ENCODE results near the gene SLC12A8.

SLC12A8 gene

DNA sequence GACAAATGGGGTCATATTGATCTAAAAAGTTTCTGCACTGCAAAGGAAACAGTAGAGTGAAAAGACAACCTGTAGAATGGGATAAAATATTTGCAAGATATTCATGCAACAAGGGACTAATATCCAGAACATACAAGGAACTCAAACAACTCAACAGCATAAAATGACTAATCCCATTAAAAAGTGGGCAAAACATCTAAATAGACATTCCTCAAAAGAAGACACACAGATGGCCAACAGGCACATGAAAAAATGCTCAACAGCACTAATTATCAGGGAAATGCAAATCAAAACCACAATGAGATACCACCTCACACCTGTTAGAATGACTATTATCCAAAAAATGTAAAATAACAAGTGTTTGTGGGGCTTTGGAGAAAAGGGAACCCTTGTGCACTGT lies 8.8 kb downstream of the SLC12A8 start:
- no peak for DNase-seq
- Mint-ChIP-seq H3K9me3 (no peaks in the 10 kb centered on the region), H3K4me3 (no peak overlapping the region), H3K36me3 (ENCODE audit: low read depth) (no peaks in the 10 kb centered on the region), H3K27me3 (peaks cover 30% of the 10 kb centered on the region), H3K4me1 (ENCODE audit: low read depth) (peaks cover 7% of the 10 kb centered on the region), H3K27ac (no peak overlapping the region)

DNA sequence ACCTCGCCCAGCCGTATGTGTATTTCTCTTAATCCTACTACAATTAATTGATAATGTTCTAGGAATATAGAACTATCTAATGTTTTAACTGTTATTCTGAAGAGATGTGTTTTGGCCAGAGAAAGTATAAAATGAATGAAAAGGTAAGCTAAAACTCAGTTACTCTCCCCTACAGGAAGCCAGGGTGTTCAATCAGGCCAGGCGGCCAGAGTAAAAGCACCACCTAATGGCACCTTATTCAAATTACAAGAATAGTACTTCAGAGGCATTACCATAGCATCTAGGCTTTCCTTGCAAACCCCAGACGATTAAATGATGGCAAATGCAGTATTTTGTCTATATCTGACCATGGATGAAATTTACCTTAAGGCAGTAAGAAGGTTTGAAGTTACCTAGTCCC lies 10.4 kb downstream of the SLC12A8 start:
- H3K27me3 Mint-ChIP-seq, result peaks cover 21% of the 10 kb centered on the region
- H3K36me3 Mint-ChIP-seq (ENCODE audit: low read depth), result no peaks in the 10 kb centered on the region
- H3K9me3 Mint-ChIP-seq, result no peaks in the 10 kb centered on the region
- H3K4me3 Mint-ChIP-seq, result no peak overlapping the region
- no peak overlapping the region for H3K27ac Mint-ChIP-seq
- no peak for DNase-seq
- H3K4me1 Mint-ChIP-seq (ENCODE audit: low read depth), result peaks cover 7% of the 10 kb centered on the region

DNA sequence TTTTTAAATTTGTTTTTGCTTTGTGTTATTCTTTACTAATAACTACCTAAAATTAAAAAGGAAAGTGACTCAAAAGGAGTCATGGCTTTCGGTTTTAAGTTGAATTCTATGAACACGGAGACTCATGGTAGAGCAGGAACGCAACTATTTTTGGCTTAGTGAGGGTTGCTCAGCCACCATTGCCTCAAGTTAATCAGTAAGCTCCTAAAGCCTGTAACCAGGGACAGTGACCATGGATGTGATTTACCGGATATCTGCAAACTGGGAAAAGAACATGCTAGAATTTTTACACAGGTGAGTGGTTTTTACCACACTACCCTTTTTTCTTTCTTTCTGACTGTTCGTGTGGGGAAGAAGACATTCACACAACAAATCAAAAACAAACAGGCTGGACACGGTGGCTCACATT lies 11.8 kb downstream of the SLC12A8 start:
- H3K27ac Mint-ChIP-seq, result peak overlapping the region; percentile 19
- no peaks in the 10 kb centered on the region for H3K9me3 Mint-ChIP-seq
- peaks cover 7% of the 10 kb centered on the region for H3K4me1 Mint-ChIP-seq (ENCODE audit: low read depth)
- peaks cover 13% of the 10 kb centered on the region for H3K27me3 Mint-ChIP-seq
- H3K4me3 Mint-ChIP-seq, result peak overlapping the region; percentile 8
- DNase-seq, result no peak
- H3K36me3 Mint-ChIP-seq (ENCODE audit: low read depth), result no peaks in the 10 kb centered on the region

DNA sequence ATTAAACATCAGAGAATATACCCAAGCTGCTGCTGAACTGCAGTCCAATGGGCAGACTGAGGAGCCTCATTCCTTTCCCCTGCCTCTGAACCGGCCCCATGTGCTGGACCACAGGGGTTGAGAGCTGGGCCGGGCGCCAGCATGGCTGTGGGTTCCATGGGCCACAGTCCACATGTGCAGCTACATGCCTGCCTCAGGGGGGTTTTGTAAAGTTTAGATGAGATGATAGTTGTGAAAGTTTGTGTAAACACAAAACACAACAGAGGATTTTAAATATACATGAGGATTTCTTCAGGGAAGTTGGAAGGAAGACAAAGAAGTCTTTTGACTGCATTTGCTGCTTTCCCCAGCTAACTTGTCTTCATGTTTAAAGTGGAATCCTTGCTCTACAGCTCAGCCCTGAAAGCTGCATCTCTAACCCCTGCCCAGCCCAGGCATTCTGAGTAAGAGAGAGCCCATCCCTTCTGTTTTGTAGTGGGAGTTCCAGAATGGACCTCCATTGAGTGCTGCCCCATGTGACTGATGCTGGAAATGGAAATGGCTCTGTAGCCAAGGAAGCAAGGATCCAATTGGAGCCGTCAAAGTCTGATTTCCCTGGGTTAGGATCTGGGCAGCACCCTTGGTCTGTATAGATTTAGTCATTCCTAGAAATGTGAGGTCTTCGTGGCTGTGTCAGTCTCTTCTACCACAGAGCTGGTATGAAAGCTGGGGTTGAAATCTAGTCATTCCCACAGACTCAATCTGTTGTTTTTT lies 17.5 kb downstream of the SLC12A8 start:
- no peak for DNase-seq
- Mint-ChIP-seq H3K4me3 (no peak overlapping the region), H3K27ac (no peak overlapping the region), H3K9me3 (no peaks in the 10 kb centered on the region), H3K4me1 (ENCODE audit: low read depth) (peaks cover 18% of the 10 kb centered on the region), H3K36me3 (ENCODE audit: low read depth) (no peaks in the 10 kb centered on the region), H3K27me3 (peaks cover 16% of the 10 kb centered on the region)

- DNase-seq, result no peak
- Mint-ChIP-seq H3K9me3 (no peaks in the 10 kb centered on the region), H3K27me3 (peaks cover 16% of the 10 kb centered on the region), H3K4me1 (ENCODE audit: low read depth) (peaks cover 18% of the 10 kb centered on the region), H3K4me3 (no peak overlapping the region), H3K27ac (no peak overlapping the region), H3K36me3 (ENCODE audit: low read depth) (no peaks in the 10 kb centered on the region)
Measured at GRCh38 chr3:125194061-125194848, 18.3 kb downstream of the SLC12A8 start.

- Mint-ChIP-seq H3K4me1 (ENCODE audit: low read depth) (peaks cover 18% of the 10 kb centered on the region), H3K36me3 (ENCODE audit: low read depth) (no peaks in the 10 kb centered on the region), H3K4me3 (no peak overlapping the region), H3K27me3 (peaks cover 16% of the 10 kb centered on the region), H3K27ac (no peak overlapping the region), H3K9me3 (no peaks in the 10 kb centered on the region)
- no peak for DNase-seq
Measured at GRCh38 chr3:125192190-125193035, 20.1 kb downstream of the SLC12A8 start.

DNA sequence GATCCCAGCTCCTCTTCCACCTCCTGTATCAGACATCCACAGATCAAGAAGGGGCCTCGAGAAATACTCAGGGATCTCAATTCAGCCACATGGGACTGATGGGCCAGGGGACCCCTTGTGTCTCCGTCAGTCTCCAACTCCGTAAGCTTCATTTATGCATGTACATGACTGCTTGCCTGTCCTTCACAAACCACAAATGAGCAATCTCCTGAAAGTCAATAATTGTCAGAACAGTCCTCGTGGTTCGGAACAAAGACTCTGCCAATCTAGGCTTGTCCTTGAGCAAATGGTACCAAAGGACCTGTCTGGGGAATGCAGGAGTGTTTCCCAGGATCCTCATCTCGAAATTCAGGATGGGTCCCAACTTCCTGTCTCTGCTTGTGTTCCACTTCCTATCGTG lies 20.8 kb downstream of the SLC12A8 start:
- Mint-ChIP-seq H3K27me3 (peaks cover 16% of the 10 kb centered on the region), H3K4me1 (ENCODE audit: low read depth) (peaks cover 18% of the 10 kb centered on the region), H3K9me3 (no peaks in the 10 kb centered on the region), H3K27ac (no peak overlapping the region), H3K4me3 (no peak overlapping the region), H3K36me3 (ENCODE audit: low read depth) (no peaks in the 10 kb centered on the region)
- no peak for DNase-seq

GRCh38 chr3:125191256-125191655 lies 21.3 kb downstream of the SLC12A8 start:
- H3K27me3 Mint-ChIP-seq, result peaks cover 16% of the 10 kb centered on the region
- H3K9me3 Mint-ChIP-seq, result no peaks in the 10 kb centered on the region
- no peak for DNase-seq
- H3K27ac Mint-ChIP-seq, result no peak overlapping the region
- peaks cover 19% of the 10 kb centered on the region for H3K4me1 Mint-ChIP-seq (ENCODE audit: low read depth)
- no peaks in the 10 kb centered on the region for H3K36me3 Mint-ChIP-seq (ENCODE audit: low read depth)
- H3K4me3 Mint-ChIP-seq, result no peak overlapping the region

- no peak overlapping the region for H3K27ac Mint-ChIP-seq
- H3K4me1 Mint-ChIP-seq (ENCODE audit: low read depth), result peaks cover 22% of the 10 kb centered on the region
- peaks cover 16% of the 10 kb centered on the region for H3K27me3 Mint-ChIP-seq
- no peak overlapping the region for H3K4me3 Mint-ChIP-seq
- no peaks in the 10 kb centered on the region for H3K9me3 Mint-ChIP-seq
- no peak for DNase-seq
- H3K36me3 Mint-ChIP-seq (ENCODE audit: low read depth), result no peaks in the 10 kb centered on the region
Measured at GRCh38 chr3:125190786-125191185, 21.8 kb downstream of the SLC12A8 start.

DNA sequence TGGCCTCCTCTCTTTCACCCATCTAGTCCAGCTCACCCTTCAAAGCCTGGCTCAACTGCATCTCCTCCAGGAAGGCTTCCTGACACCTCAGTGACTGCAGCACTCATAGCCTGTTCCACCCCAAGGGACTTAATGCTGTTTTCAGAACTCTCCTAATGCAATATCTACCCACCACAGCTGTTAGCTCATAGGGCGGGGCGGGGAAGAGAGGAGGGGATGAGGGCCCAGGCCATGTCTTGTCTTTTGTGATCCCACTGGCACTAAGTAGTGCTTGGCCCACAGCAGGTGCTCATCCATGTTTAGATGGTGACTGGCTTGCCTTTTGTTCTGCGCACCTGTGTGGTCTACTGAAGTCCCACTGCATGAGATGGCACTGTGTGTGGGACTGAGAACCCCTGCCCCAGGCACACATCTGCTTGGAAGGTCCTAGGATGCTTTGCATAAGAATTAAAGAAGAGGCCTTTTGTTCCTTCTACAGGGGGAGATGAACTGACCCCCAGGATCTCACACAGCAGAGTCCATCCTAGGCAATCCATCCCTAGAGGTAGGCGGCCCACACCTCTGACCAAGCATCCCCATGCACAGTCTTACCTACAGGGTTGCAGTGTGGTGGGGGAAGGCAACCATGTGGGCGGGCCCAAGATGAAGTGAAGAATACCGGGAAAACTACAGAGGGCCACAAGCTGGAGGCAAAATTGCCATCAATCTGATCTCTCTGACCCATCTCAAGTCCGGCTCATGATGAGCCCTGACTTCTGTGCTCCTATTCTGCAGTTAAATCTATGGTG lies 23.0 kb downstream of the SLC12A8 start:
- Mint-ChIP-seq H3K36me3 (ENCODE audit: low read depth) (no peaks in the 10 kb centered on the region), H3K4me3 (no peak overlapping the region), H3K9me3 (no peaks in the 10 kb centered on the region), H3K4me1 (ENCODE audit: low read depth) (peaks cover 14% of the 10 kb centered on the region), H3K27me3 (peaks cover 16% of the 10 kb centered on the region), H3K27ac (no peak overlapping the region)
- no peak for DNase-seq

- Mint-ChIP-seq H3K36me3 (ENCODE audit: low read depth) (no peaks in the 10 kb centered on the region), H3K4me1 (ENCODE audit: low read depth) (peaks cover 14% of the 10 kb centered on the region), H3K4me3 (no peak overlapping the region), H3K9me3 (no peaks in the 10 kb centered on the region), H3K27me3 (peaks cover 10% of the 10 kb centered on the region), H3K27ac (no peak overlapping the region)
- DNase-seq, result no peak
Measured at GRCh38 chr3:125188955-125189354, 23.6 kb downstream of the SLC12A8 start.

GRCh38 chr3:125187599-125187910 lies 25.0 kb downstream of the SLC12A8 start:
- Mint-ChIP-seq H3K4me3 (no peak overlapping the region), H3K4me1 (ENCODE audit: low read depth) (peaks cover 14% of the 10 kb centered on the region), H3K9me3 (no peaks in the 10 kb centered on the region), H3K27me3 (peaks cover under 1% of the 10 kb centered on the region), H3K36me3 (ENCODE audit: low read depth) (no peaks in the 10 kb centered on the region), H3K27ac (no peak overlapping the region)
- no peak for DNase-seq

DNA sequence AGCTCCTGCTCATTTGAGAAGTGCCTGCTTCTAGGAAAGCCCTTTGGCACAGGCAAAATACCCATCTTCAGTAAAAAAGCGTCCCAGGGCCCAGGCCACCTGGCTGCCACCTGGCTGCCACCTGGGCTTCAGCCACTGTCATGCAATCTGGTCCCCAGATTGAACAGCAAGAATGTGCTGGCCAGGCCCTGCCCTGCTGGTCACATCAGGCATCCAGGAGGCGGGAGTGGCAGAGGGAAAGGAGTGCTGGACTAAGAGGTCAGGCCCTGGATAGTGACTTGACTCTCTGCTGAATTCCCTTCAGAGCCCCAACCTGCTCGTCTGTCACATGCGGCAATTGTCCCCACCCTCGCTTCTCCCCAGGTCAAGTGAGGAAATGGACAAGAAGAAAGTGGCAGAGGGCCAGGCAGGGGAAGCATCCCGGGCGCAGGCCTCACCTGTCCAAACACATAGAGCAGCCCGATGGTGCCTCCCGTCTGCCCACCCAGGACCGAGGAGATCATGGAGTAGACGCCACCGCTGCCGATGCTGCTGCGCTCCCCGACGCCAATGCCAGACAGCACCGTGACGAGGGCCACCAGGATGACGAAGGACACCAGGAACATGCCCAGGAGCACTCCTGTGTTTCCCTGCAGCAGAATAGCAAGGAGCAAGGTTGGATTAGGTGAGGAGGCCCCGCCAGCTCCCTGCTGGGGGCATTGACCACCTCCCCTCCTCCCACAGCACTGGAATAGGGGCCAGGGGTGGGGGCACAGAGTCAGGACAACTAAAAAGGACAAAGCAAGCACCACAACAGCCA lies 25.5 kb downstream of the SLC12A8 start:
- Mint-ChIP-seq H3K27ac (no peak overlapping the region), H3K9me3 (no peaks in the 10 kb centered on the region), H3K27me3 (no peaks in the 10 kb centered on the region), H3K4me1 (ENCODE audit: low read depth) (peaks cover 11% of the 10 kb centered on the region), H3K4me3 (no peak overlapping the region), H3K36me3 (ENCODE audit: low read depth) (no peaks in the 10 kb centered on the region)
- DNase-seq, result no peak

Data from activated T-cell treated with anti-CD3 and anti-CD28 coated beads, Interleukin-2, amount 50 U/mL, for 24 hours (primary cell).